NCI-H2107 treated with DMSO at 0.1 percent for 48 hours (cell line): ENCODE measurements around the gene BMP7.

Experiments
- DNase-seq: peaks from one replicate; lab custom pipeline; 2025; ENCODE audit not compliant: unreplicated experiment; lab: John Stamatoyannopoulos, UW

Gene BMP7

DNA sequence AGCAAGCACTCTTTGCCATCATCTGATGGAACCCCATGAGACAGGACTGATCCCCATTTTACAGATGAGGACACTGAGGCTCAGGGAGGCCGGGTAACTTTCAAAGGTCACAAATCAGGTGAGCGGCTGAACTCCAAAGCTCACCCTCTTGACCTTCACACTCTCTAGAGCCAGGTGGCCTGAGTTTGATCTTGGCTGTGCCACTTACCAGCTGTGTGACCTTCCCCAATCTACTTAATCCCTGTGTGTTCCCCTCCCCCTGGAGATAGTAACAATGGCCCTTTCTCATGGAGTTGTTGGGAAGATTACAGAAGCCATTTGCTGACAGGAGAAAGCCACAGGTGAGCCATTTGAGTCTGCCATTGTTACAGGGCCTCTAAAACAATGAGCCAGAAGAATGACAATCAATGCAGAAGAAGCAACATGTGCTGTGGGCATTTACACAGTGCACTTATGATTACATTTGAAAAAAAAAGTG is 34.5 kb downstream of the BMP7 start:
- no peak for DNase-seq

DNA sequence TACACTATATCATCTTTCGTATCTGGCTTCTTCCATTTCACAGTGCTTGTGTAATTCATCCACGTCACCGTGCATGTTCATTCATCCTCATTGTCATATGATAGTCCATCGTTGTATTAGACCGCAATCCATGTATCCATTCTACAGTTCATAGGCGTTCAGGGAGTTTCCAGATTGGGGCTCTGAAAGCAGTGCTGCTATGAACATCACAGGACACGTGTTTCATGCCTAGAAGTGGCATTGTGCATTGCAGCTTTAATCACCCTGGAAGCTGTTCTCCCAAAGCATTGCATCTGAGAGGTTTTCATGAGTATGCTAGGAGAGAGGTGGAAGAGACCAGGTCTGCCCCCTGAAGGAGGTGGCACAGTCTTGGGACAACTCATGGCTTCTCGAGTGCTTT is 35.3 kb downstream of the BMP7 start:
- no peak for DNase-seq

DNA sequence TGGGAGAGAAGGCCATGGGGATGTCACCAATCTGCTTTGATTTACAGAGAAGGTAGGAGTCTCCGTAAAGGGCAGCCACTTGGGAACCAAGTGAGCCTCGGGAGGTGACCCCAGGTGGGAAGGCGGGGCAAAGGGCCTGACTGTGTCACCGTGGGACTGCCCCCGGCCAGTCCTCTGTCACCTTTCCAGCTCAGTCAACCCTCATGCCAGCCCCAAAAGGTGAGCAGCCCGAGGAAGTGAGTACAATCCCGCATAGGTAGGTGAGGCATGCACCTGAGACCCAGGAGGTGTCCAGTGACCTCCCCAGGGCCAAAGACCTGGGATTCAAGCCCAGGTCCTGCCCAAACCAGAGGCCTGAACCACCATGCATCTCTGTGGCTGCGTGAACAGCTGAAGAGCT is 36.2 kb downstream of the BMP7 start:
- DNase-seq, result no peak

DNA sequence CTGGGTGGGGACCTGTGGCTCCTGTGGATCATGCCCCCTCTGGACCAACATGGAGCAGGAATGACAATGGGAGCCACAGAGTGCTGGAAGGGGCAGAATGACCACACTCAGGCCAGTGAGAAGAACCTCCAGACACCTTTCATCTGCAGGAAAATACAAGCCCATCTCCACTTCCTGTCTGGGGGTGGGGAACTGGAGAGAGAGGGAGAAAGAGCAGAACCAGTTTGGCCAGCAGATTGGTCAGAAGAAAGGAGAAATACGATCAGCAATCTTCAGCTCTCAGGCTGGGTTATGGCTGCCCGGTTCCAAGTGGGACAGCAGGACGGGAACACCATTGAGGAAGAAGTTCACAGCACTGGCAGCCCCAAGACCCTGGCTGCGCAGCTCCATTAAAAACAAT is 37.0 kb downstream of the BMP7 start:
- DNase-seq, result no peak

DNA sequence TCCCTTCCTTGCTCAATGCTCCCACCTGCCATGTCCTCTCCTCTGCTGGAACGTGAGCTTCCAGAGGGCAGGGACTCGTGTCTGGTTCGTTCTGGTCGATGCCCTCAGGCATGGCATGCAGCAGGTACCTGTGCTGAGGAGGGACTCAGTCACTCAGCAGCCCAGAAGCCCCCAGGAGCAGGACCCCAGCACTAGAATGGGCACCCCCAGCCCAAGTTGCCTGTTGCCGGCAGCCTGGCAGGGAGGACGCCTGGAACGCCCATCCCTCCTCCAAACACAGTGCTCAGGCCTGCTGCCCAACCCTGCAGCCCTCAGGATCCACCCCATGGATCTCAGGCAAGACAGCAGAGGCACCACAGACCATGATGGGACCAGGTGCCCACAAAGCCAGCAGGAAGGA is 40.6 kb downstream of the BMP7 start:
- no peak for DNase-seq

DNA sequence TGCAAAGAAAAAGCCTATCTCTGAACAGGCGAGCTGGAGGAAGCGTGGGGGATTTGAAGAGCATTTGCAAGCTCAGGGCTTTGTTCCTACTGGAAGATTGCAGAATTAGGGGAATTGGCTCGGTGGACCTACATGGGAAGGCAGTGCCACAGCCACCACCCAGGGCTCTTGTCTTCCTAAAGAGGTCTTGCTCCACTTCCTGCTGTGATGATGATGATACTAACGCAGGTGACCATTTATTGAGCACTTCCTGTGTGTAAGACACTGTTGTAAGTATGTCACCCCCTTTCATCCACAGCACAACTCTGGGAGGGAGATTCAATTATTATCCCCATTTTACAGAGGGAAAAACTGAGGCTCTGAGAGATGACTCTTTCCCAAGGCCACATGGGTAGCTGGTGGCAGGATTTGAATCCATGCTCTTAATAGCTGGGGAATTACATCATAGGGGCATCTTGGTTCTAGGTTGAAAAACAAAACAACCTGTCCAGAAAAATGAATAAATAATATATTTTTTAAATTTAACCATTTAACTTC is 41.2 kb downstream of the BMP7 start:
- DNase-seq, result no peak

DNA sequence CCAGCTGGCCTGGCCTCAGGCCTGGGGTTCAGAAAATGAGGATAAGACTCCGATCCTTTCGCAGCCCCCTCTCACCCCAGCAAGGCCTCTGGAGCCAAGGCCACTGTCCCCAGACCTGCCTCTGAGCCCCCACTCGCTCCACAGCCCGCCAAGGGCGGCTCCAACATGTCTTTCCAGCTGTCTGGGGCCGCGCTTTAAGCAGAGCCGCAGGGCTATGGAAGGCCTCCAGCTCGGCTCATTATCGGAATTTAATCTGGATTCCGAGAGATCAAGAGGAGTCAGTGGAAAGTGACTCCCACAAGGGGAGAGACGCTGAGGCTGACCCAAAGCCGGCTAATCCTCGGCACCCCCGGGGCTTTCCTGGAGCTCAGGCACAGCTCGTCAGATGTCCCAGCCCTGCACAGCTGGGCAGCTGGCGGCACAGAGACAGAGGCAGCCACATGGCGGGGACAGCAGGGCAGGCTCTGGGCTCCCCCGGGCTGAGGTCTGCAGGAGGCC is 41.8 kb downstream of the BMP7 start:
- no peak for DNase-seq

DNA sequence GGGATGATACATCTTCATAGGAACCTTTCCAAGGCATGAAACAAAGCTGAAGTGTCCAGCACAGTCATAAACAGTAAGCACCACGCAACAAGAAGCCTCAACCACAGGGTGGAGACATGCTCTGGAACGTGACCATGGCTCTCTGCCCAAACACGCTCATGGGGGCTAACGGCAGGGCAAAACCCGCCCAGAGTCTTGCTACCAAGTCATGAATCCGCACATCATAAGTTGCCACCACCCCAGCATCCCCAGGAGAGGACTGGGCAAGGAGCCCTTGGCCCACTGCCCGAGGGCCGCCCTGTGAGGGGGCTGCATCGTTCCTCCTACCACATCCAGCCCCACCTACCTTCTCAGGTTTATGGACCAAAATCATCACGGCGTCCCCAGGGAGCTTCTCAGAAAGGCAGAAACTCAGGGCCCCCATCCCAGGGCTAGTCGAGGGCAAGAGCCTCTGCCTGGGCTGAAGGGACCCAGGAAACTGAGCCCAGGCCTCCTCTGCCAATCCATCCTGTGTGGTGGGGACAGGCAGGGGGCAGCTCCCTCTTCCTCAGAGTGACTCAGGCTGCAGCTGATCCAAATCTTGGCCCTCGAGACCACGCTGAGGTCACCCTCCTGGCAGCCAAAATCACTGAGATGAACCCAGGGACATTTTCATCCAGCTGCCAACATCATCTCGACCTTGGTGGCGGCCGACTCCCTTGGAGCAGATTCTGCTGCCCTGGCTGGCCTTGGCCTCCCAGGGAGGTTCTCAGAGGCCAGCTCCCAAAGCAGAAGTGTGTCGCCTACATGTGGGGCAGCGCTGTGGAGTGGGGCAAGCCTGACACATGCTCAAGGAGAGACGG is 42.6 kb downstream of the BMP7 start:
- no peak for DNase-seq

DNA sequence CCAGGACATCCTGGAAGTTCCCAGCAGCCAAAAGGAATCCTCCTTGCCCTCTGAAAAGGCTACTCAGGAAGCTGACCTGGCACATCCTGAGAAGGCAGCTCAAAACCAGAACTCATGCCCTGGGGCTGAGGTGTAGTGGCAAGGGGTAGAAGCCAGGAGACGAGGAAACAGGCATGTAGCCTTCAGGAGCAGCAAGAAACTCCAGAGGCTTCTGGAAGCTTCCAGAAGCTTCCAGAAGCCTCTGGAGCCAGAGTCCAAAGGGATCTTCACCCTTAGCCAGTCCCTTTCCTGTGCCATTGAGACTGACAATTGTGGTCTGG is 43.9 kb downstream of the BMP7 start:
- DNase-seq, result no peak

DNA sequence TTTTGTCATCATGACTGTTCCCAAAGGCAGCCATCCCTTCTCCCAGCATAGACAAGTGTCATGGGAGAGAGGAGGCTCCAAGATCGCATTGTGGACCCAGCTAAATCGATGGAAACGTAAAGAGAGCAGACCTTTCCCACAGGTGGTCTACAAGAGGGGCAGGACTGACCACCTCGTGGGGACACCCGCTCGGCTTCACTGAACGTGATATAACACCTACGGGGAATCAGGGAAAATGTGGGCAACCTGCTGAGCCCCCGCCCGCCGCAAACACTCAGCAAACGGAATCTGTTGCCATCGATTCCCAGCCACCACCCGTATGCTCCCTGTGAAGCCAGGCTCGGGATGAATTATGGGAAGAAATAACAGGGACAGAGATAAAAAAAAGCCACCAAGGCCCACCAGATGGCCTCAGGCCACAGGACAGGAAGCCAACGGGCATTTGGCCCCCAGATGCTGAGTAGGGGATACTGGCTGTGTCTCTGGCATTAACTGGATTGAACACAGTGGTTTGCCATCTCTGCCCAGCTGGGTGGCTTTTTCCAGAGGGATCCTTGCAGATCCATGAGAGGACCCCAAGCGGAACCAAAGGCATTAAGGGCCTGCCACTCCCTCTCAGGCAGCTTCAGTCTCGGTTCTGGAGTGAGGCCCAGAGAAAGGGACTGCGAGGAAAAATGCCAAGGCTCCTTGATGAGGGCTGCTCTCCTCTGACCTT is 44.4 kb downstream of the BMP7 start:
- DNase-seq, result no peak

DNA sequence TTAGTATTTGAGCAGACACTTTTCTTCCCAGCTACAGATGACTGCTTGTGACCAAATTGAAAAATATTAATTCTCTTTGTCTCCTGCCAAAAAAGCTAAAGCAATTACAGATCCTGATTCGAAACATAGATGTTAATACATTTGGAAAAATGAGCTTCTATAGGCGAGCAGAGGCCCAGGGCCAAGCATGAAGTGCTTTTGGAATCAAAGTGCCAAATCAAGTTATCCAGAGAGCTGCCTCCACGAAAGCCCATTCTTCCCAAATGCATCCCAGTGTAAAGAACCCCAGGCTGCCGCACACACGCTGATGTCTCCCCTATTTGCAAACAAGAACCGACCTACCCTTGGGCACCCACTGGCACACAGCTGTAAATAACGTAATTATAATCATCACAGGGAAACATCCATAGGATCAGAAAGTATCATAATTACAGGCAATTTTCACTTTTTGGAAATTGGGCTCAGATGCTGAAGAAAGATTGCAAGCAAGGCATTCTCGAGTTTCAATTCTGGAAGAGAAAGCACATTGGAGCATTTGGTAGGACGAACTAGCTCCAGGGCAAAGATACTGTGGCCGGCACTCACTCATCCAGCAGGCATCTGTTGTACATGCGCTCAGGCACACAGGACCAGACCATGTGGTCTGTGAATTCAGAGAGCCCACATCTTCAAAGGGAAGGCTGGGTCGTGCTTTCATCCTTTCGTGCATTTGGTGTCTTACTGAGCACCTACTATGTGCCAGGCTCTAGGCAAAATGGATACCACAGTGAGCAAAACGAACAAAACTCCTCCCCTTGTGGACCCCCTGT is 45.9 kb downstream of the BMP7 start:
- DNase-seq, result no peak

DNA sequence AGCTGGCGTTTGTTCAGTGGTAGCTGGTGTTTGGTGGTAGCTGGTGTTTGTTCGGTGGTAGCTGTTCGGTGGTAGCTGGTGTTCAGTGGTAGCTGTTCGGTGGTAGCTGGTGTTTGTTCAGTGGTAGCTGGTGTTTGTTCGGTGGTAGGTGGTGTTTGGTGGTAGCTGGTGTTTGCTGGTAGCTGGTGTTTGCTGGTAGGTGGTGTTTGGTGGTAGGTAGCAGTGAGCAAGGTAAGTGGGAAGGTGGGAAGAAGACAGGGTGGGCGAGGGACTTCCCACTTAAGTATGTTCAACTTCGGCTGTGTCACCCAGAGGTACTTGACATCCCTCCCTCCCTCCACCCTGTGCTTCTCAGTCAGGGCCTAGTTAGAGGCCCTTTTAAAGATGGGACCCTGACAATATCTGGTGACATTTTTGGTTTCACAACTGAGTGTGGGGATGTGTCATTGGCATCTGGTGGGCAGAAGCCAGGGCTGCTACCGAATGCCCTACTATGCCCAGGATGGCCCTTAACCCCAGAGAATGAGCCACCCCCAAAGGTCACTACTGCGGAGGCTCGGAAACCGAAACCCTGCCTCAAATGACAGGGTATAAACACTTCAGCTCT is 47.3 kb downstream of the BMP7 start:
- no peak for DNase-seq

DNA sequence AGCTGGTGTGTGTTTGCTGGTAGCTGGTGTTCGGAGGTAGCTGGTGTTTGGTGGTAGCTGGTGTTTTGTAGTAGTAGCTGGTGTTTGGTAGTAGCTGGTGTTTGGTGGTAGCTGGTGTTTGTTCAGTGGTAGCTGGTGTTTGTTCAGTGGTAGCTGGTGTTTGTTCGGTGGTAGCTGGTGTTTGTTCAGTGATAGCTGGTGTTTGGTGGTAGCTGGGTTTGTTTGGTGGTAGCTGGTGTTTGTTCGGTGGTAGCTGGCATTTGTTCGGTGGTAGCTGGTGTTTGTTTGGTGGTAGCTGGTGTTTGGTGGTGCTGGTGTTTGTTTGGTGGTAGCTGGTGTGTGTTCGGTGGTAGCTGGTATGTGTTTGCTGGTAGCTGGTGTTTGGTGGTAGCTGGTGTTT is 48.0 kb downstream of the BMP7 start:
- DNase-seq, result no peak

DNA sequence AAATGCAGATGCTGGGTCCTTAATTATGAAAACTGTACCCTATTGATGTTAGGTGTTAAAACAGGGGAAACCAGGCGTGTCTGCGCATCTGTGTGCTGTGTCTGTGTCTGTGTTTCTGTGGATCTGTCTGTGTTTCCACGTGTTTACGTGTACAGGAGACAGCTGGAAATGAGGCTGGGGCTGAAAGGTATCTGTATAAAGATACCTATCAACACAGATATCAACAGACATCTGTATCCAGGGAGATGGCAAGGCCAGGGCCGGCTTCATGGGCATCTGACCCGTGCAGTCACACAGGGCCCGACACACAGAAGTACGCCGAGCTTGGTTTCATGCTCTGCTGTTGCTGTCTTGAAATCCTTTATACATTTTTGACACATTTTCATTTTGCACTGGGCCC is 48.6 kb downstream of the BMP7 start:
- DNase-seq, result no peak

DNA sequence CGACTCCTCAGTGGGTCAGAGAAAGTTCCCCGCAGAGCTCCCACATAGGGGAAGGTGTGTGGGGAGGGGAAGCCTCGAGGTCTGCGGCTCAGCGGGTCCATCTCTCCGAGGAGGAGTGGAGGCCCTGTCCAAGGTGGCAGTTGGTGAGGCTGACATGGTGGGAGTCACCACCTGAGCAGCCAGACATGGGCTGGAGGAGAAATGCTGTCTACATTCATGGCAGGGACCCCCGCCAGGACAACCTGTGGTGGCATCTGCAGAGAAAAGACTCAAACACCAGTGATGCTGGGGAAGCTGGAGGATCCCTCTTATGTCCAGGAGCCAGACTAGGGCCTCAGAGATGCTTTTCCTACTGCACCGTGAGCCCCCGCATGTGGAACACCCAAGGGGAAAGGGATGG is 49.8 kb downstream of the BMP7 start:
- DNase-seq, result no peak

DNA sequence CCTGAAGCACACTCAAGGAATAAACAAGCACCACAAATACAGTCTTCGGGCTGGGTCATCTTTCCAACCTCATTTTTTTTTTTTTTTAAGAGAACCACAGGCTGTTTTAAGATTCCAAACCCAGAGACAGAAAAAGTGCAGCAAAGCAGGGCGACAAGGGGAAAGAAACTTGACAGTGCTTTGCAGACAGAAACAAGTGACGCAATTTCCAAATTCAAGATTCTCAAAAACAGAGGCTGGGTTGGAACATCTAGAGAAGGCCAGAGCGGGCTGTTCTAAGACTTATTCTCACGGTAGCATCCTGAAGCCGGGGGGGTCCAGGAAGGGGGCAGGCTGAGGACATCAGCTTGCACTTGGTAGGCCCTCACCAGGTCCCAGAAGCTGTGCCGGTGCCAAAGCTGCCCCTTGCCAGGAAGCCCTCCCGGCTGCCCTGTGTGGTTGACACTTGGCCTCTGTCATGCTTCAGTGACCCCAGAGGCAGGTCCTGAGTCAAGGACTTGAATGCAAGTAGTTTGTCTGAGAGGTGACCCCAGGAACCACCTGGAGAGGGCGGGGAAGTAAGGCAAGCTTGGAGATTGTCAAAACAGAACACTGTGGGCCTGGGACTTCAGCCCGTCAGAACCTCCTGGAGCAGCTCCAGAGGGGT is 50.5 kb downstream of the BMP7 start:
- no peak for DNase-seq

DNA sequence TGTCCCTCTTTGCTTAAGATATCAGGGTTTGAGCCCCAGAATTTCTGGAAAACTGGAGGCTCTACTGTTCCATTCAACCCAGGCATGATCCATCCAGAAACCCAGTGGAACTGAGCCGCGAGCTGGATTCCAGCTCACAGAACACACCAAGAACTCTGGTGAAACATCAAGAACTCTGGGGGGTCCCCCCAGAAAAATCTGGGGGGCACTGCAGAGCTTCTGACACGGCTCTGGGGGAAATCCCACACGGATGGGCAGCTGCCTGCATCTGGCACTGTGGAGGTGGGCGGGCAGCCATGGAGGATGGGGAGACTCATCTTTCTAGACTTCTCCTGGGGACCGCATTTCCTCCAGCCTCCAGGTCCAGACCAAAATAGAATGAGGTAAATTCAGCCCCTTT is 51.0 kb downstream of the BMP7 start:
- no peak for DNase-seq

DNA sequence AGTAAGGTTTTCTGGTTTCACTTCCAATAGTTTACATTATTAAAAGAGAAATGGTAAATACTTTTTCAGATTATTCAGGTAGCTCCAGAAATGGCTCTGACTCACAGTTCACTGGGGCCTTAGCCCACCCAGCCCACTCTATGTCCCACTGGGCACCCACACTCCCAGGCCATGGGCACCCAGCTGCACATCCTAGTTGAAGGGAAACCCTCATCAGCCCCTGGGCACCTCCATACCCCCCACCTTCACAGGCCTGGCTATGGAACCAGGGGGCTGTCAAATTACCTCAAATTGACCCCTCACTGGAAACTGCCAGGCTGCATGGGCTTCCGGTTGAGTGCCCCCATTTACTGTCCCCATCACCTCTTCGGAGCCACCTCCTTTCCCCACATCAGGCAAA is 51.5 kb downstream of the BMP7 start:
- no peak for DNase-seq

DNA sequence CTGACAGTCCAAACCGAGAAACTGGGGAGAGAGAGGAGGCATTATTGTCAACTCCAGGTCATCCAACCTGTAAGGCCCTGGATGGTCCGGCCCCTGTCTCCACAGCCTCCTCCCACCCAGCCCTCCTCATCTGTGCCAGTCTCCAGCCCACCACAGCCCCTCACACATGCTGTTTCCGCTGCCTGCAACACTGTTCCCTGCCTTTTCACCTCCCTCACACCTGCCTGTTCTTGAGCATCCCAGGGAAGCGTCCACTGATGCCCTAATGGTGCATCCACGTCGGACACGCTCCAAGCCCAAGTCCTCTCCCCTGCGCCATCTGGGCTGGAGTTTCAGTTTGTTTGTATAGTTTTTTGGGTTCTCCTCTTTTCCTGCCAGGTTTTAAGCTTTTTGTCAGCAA is 52.0 kb downstream of the BMP7 start:
- DNase-seq, result no peak

DNA sequence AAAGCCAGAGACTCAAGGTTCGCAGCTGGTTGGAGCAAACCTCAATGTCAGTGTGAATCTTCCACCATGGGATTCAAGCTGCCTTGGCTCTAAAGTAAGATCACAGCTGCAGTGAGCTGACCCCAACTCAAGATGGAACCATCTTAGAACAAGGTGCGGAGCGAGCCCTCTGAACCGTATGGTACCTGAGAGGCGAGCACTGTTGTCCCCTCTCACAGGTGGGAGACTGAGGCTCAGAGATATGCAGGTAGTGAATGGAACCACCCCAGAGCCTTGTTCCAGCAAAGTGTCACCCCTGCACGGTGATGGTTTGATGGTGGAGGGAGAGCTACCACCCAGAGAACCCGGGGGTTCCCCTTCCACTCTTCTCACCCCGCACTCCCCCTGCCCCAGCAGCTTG is 52.5 kb downstream of the BMP7 start:
- DNase-seq, result no peak

DNA sequence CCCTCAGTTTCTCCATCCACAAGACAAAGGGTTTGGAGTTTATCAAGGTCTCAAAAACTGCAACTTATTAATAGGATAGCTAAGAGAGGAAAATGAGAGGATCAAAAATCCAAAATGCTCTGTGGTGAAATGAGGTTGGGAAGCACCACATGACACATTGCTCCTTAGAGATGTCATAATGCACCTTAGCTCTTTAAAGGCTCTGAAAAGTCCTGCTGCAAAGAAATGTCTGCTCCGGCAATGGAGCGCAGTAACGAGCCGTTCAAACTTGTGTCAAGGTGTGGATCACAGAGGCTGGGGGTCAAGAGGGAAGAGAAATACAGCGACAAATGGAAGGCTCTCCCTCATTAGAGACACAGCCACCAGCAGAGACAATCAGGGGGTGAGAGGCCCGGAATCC is 53.1 kb downstream of the BMP7 start:
- no peak for DNase-seq
